KMS-11 (cell line): ENCODE measurements around the gene TMEM187.

Source experiments
- H2AFZ ChIP-seq: fragments of 200-600 bp; sonication (generic); 2 replicates; pipeline ENCODE4 v1.6.1; 2016; ENCODE audit warnings: antibody characterized with exemption, mixed run types, low read depth
- H3K27ac ChIP-seq: fragments of 200-600 bp; sonication (generic); 2 replicates; pipeline ENCODE4 v1.6.1; 2016; ENCODE audit warnings: mild to moderate bottlenecking, mixed run types
- H3K27me3 ChIP-seq: fragments of 200-600 bp; sonication (generic); 2 replicates; pipeline ENCODE4 v1.6.1; 2017; ENCODE audit warnings: mild to moderate bottlenecking, low read depth, mixed run types, moderate library complexity; ENCODE audit not compliant: insufficient read depth
- H3K36me3 ChIP-seq: fragments of 200-600 bp; sonication (generic); 2 replicates; pipeline ENCODE4 v1.6.1; 2017; ENCODE audit warnings: mild to moderate bottlenecking, mixed run types; ENCODE audit not compliant: insufficient read depth
- H3K4me1 ChIP-seq: fragments of 200-600 bp; sonication (generic); 2 replicates; pipeline ENCODE4 v1.6.1; 2016; ENCODE audit warnings: mild to moderate bottlenecking, low read depth, mixed run types; ENCODE audit not compliant: poor library complexity, severe bottlenecking
- H3K4me2 ChIP-seq: fragments of 200-600 bp; sonication (generic); 2 replicates; pipeline ENCODE4 v1.7.0; 2016; ENCODE audit warnings: mild to moderate bottlenecking, mixed run types
- H3K4me3 ChIP-seq: fragments of 200-600 bp; sonication (generic); IDR thresholded peaks from 2 replicates; pipeline ENCODE4 v1.6.1; 2017; ENCODE audit warnings: low read depth, low read length, mixed read lengths; ENCODE audit not compliant: insufficient read depth
- H3K79me2 ChIP-seq: fragments of 200-600 bp; sonication (generic); 2 replicates; pipeline ENCODE4 v1.6.1; 2016; ENCODE audit warnings: low read depth, mixed run types; ENCODE audit not compliant: insufficient read depth
- H3K9ac ChIP-seq: fragments of 200-600 bp; sonication (generic); 2 replicates; pipeline ENCODE4 v1.6.1; 2016; ENCODE audit warnings: mild to moderate bottlenecking, mixed run types
- H4K20me1 ChIP-seq: fragments of 200-600 bp; sonication (generic); 2 replicates; pipeline ENCODE4 v1.6.1; 2016; ENCODE audit warnings: mild to moderate bottlenecking, mixed run types; ENCODE audit not compliant: insufficient read depth
- CTCF ChIP-seq: fragments of 200-600 bp; sonication (generic); conservative IDR thresholded peaks from 2 replicates; pipeline ENCODE4 v1.6.1; 2017; ENCODE audit warnings: low read depth, mild to moderate bottlenecking, antibody characterized with exemption, low read length, moderate library complexity, mixed read lengths

TMEM187 gene

GRCh38 chrX:154019633-154020528 is 47.3 kb downstream of the TMEM187 start, which contains the start of gene IRAK1:
Gene IRAK1, minus strand, starts transcription at chrX:154019902. Its CDS starts 90 bp downstream, at chrX:154019812.
- peak within 1 kb of the TSS; percentile 84 for H3K27ac ChIP-seq
- no peaks in the 10 kb centered on the region for H3K27me3 ChIP-seq
- no peak within 1 kb of the TSS; the same call in 1 of the 2 replicates for H2AFZ ChIP-seq
- H3K4me3 ChIP-seq, result no peak within 1 kb of the TSS
- peak within 1 kb of the TSS; percentile 47 for H3K4me2 ChIP-seq
- peaks cover 36% of the 10 kb centered on the region for H3K79me2 ChIP-seq
- no peaks in the 10 kb centered on the region for H3K36me3 ChIP-seq
- H4K20me1 ChIP-seq, result no peaks in the 10 kb centered on the region
- H3K4me1 ChIP-seq, result peaks cover 12% of the 10 kb centered on the region
- no peak for TF ChIP-seq CTCF
- peak within 1 kb of the TSS; percentile 93 for H3K9ac ChIP-seq

GRCh38 chrX:154020536-154021115 is 48.1 kb downstream of the TMEM187 start:
- Histone ChIP-seq H3K4me2 (peak overlapping the region; percentile 15), H3K9ac (peak overlapping the region; percentile 87), H3K79me2 (peaks cover 36% of the 10 kb centered on the region), H3K27ac (peak overlapping the region; percentile 84), H3K36me3 (no peaks in the 10 kb centered on the region), H3K4me3 (no peak overlapping the region), H2AFZ (no peak overlapping the region), H4K20me1 (no peaks in the 10 kb centered on the region), H3K27me3 (no peaks in the 10 kb centered on the region), H3K4me1 (peaks cover 12% of the 10 kb centered on the region)
- TF ChIP-seq CTCF, result no peak

- peaks cover 33% of the 10 kb centered on the region for H3K79me2 ChIP-seq
- no peak overlapping the region for H3K4me3 ChIP-seq
- no peak for TF ChIP-seq CTCF
- no peak overlapping the region for H2AFZ ChIP-seq
- peak overlapping the region; percentile 15 for H3K4me2 ChIP-seq
- H3K9ac ChIP-seq, result 0 out of 2 replicates have a peak overlapping the region, but pooled peaks have one; percentile 87
- peak overlapping the region; percentile 84; the same call in 1 of the 2 replicates for H3K27ac ChIP-seq
- H4K20me1 ChIP-seq, result no peaks in the 10 kb centered on the region
- peaks cover 12% of the 10 kb centered on the region for H3K4me1 ChIP-seq
- H3K36me3 ChIP-seq, result no peaks in the 10 kb centered on the region
- no peaks in the 10 kb centered on the region for H3K27me3 ChIP-seq
These were observed 48.6 kb downstream of the TMEM187 start for GRCh38 chrX:154021131-154021611.

GRCh38 chrX:154022108-154022507 is 49.6 kb downstream of the TMEM187 start:
- Histone ChIP-seq H3K4me2 (no peak overlapping the region), H2AFZ (no peak overlapping the region), H3K4me3 (no peak overlapping the region), H3K36me3 (no peaks in the 10 kb centered on the region), H4K20me1 (no peaks in the 10 kb centered on the region), H3K4me1 (peaks cover 7% of the 10 kb centered on the region), H3K9ac (no peak overlapping the region), H3K27me3 (no peaks in the 10 kb centered on the region), H3K27ac (no peak overlapping the region), H3K79me2 (peaks cover 24% of the 10 kb centered on the region)
- no peak for TF ChIP-seq CTCF
